ENCODE results near the gene CROCC2. TPM values are rescaled to one million over a fixed set of nuclear protein-coding genes. Genes with fewer than 3 reads are reported as not detected.
A peak's percentile ranks its signal among the peaks of the same experiment; 100 is the strongest.

Gene CROCC2
- total and polyA plus RNA-seq, 10 of the 15 experiments (the other 5 are each of a cell fraction or from before 2014, with no cell fraction given): not detected

GRCh38 chr2:240991378-240992263 is 85.5 kb downstream of the CROCC2 start:
- H3K4me2 ChIP-seq (ENCODE audit: control insufficient read depth, insufficient read depth): no peak overlapping the region
- SMC1A ChIA-PET (ENCODE audit: uncharacterized antibody, unreplicated experiment): no interaction called here
- no peak for TF ChIP-seq ZNF622 (IDR thresholded peaks at IDR 0.05)
- TF ChIP-seq YY1 (IDR thresholded peaks at IDR 0.05; ENCODE audit: low read depth, low read length): 0 out of 2 replicates have a peak, but pooled peaks have one; percentile 17
- no peak overlapping the region for H2AFZ ChIP-seq (ENCODE audit: control insufficient read depth, low read depth, low read length)
- in situ Hi-C loops (cut with MboI): no loop called here
- no TSS peak for BruUV-seq (replicated peaks)
- no peak overlapping the region for H3K4me3 ChIP-seq
- DNase-seq (ENCODE audit: low read depth, low spot score) (no peak), ATAC-seq (no peak), FAIRE-seq (no peak)
- 37% methylated on average over 33 of the region's 33 CpGs for WGBS (ENCODE audit: insufficient coverage, insufficient replicate concordance, low lambda C conversion rate, missing lambda C conversion rate)
- peaks cover 12% of the 10 kb centered on the region for H3K4me1 ChIP-seq (ENCODE audit: control insufficient read depth, insufficient read depth, low read length)
- H4K20me1 ChIP-seq (ENCODE audit: control insufficient read depth, insufficient read depth): no peaks in the 10 kb centered on the region
- no peaks in the 10 kb centered on the region for H3K36me3 ChIP-seq (ENCODE audit: control insufficient read depth in 2 of 2, insufficient read depth in 2 of 2, low read length in 1 of 2)
- no peak overlapping the region for H3K9ac ChIP-seq (ENCODE audit: control insufficient read depth, insufficient read depth, low read length)
- H3K9me3 ChIP-seq (replicated peaks; ENCODE audit: control insufficient read depth, insufficient read depth, low read length): no peaks in the 10 kb centered on the region
- intact Hi-C loops (cut with micrococcal nuclease; ENCODE audit: unreplicated experiment): no loop called here
- H3K27ac ChIP-seq (ENCODE audit: control insufficient read depth, insufficient read depth): no peak overlapping the region
- H3K27me3 ChIP-seq (replicated peaks in 1 of 2; ENCODE audit: control insufficient read depth in 2 of 2, insufficient read depth in 2 of 2, low read length in 1 of 2): peaks cover 0 to 4% of the 10 kb centered on the region in 2 experiments; a peak in 1 of 4 replicates
- RAD21 ChIA-PET (ENCODE audit: unreplicated experiment): no interaction called here
- CTCF ChIA-PET: interaction anchor here (0.5 to 1.6 kb wide), 2 partner anchors 8 to 342 kb away, joined by 3 read pairs; no protein-coding TSS in a partner anchor
- no peaks in the 10 kb centered on the region for H3K79me2 ChIP-seq (ENCODE audit: control insufficient read depth, insufficient read depth, low read length)
- POLR2A ChIA-PET: no interaction called here

- intact Hi-C loops (cut with micrococcal nuclease; ENCODE audit: unreplicated experiment): no loop called here
- ATAC-seq (no peak), DNase-seq (ENCODE audit: low read depth, low spot score) (no peak), FAIRE-seq (no peak)
- in situ Hi-C loops (cut with MboI): no loop called here
- no TSS peak for BruUV-seq (replicated peaks)
- H3K9ac ChIP-seq (ENCODE audit: control insufficient read depth, insufficient read depth, low read length): no peak overlapping the region
- H3K79me2 ChIP-seq (ENCODE audit: control insufficient read depth, insufficient read depth, low read length): no peaks in the 10 kb centered on the region
- H2AFZ ChIP-seq (ENCODE audit: control insufficient read depth, low read depth, low read length): no peak overlapping the region
- ChIA-PET CTCF (interaction anchor here (0.7 to 1.6 kb wide), 2 partner anchors 9 to 1903 kb away, joined by 3 read pairs; no protein-coding TSS in a partner anchor), POLR2A (no interaction called here), RAD21 (ENCODE audit: unreplicated experiment) (no interaction called here), SMC1A (ENCODE audit: uncharacterized antibody, unreplicated experiment) (no interaction called here)
- no peak overlapping the region for H3K27ac ChIP-seq (ENCODE audit: control insufficient read depth, insufficient read depth)
- TF ChIP-seq RELB (IDR thresholded peaks at IDR 0.05; ENCODE audit: low read depth) (no peak), MEF2B (IDR thresholded peaks at IDR 0.05; ENCODE audit: partially characterized antibody, poor library complexity, severe bottlenecking) (no peak), HCFC1 (IDR thresholded peaks at IDR 0.05; ENCODE audit: low read length) (no peak), SUPT20H (IDR thresholded peaks at IDR 0.05; ENCODE audit: borderline replicate concordance, control insufficient read depth, low read depth, low read length) (no peak), BCL11A (IDR thresholded peaks at IDR 0.05; ENCODE audit: low read depth, low read length) (no peak), CREB1 (IDR thresholded peaks at IDR 0.05; ENCODE audit: low read depth) (no peak), ATF7 (IDR thresholded peaks at IDR 0.05; ENCODE audit: low read depth) (no peak), USF2 (IDR thresholded peaks at IDR 0.05; ENCODE audit: borderline replicate concordance, low read depth, low read length) (no peak)
- H3K4me2 ChIP-seq (ENCODE audit: control insufficient read depth, insufficient read depth): no peak overlapping the region
- no peaks in the 10 kb centered on the region for H3K36me3 ChIP-seq (ENCODE audit: control insufficient read depth in 2 of 2, insufficient read depth in 2 of 2, low read length in 1 of 2)
- H4K20me1 ChIP-seq (ENCODE audit: control insufficient read depth, insufficient read depth): no peaks in the 10 kb centered on the region
- H3K4me1 ChIP-seq (ENCODE audit: control insufficient read depth, insufficient read depth, low read length): peaks cover 1% of the 10 kb centered on the region
- no peaks in the 10 kb centered on the region for H3K9me3 ChIP-seq (replicated peaks; ENCODE audit: control insufficient read depth, insufficient read depth, low read length)
- no peak overlapping the region for H3K4me3 ChIP-seq
- 18% methylated on average over 20 of the region's 20 CpGs for WGBS (ENCODE audit: insufficient coverage, insufficient replicate concordance, low lambda C conversion rate, missing lambda C conversion rate)
- H3K27me3 ChIP-seq (replicated peaks in 1 of 2; ENCODE audit: control insufficient read depth in 2 of 2, insufficient read depth in 2 of 2, low read length in 1 of 2): peaks cover 1 to 4% of the 10 kb centered on the region in 2 experiments; a peak in 2 of 4 replicates
Measured at GRCh38 chr2:240992572-240993291, 86.6 kb downstream of the CROCC2 start.

Measured in GM12878 (cell line).